Cardiac muscle cell (in vitro differentiated cells and primary cell): ENCODE results near the gene KCNQ1. TPM values are rescaled to one million over a fixed set of nuclear protein-coding genes. Genes with fewer than 3 reads are reported as not detected.

Experiments
- DNase-seq, 2 donors: peaks; one replicate each; pipeline versions ENCODE4 v3.0.0 to v3.0.0-alpha.2; 2010 to 2017; ENCODE audit warnings: low read depth in 1 of 2, low spot score in 1 of 2
- H3K27ac ChIP-seq: fragments of 200-600 bp; sonication (generic); 2 replicates; pipeline ENCODE4 v1.5.1; 2016
- H3K27me3 ChIP-seq: fragments of 200-600 bp; sonication (generic); 2 replicates; pipeline ENCODE4 v1.6.0; 2016; ENCODE audit warnings: control low read depth
- H3K36me3 ChIP-seq: fragments of 200-600 bp; sonication (generic); 2 replicates; pipeline ENCODE4 v1.5.1; 2016; ENCODE audit warnings: control low read depth
- H3K4me1 ChIP-seq: fragments of 200-600 bp; sonication (generic); 2 replicates; pipeline ENCODE4 v1.8.1; 2017; ENCODE audit warnings: low read depth, mild to moderate bottlenecking, mixed run types
- H3K4me3 ChIP-seq: fragments of 200-600 bp; sonication (generic); 2 replicates; pipeline ENCODE4 v1.5.1; 2016; ENCODE audit warnings: mild to moderate bottlenecking
- H3K9me3 ChIP-seq: fragments of 200-600 bp; sonication (generic); 2 replicates; pipeline ENCODE4 v1.5.1; 2017; ENCODE audit warnings: low read depth, mild to moderate bottlenecking, control low read depth
- polyA plus RNA-seq: library from polyadenylated mRNA; unstranded; fragments of >200 nt; fragmentation: Nextera tagmentation; extraction: Ambion mirVana; gene quantifications from 2 replicates; pipeline ENCODE4 v1.2.1, GENCODE V29; 2016
- total RNA-seq: library from RNA; depleted of rRNA; stranded (reverse); fragments of >200 nt; gene quantifications from 2 replicates; pipeline ENCODE4 v1.2.3, GENCODE V29; 2016
- TF ChIP-seq, protein P1 (sequence below): IDR thresholded peaks from 2 replicates; pipeline ENCODE4 v1.5.1; 2012; ENCODE audit warnings: low read depth, mild to moderate bottlenecking, low read length

KCNQ1 gene
- total and polyA plus RNA-seq, 2 experiments from 2014 or later, result 13.9 to 18.6 TPM

DNA sequence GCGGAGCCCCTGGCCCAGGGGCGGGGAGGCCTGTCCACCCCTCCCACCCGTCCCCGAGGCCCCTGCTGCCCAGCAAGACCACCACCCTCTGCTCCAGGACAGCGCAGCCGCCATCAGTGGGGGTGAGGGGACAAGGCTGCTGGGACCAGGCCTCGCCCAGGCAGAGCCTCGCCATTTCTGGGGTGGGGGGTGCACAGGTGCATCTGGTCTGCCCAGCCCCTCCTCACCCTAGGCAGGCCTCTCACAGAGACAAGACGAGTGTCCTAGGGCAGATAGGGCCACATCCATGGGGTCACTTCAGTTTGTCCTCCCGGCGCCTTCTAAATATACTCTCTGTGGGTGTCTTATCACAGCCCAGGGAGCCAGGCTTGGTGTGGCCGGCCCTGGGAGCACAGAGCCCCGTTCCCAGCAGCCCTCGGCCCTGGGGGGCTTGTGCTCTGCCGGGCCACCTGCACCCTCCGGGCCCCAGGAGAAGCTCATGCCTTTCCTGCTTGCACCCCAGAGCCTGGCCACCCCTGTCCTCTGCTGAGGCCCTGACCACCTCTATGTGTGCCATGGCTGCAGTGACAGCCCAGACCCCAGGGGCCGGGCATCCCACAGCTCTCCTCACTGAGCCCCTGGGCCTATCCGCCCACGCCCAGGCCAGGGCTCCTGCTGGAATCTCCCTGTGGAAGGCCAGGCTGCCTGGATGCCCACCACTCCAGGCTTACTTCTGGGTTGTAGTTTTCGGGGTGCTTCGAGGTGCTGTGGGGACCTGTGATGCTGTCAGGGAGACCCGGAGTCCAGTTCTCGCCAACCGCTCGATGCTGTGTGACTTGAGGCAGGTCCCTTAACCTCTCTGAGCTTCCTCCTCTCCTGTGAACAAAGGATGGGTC is 70.8 kb downstream of the KCNQ1 start:
- TF ChIP-seq, protein P1, sequence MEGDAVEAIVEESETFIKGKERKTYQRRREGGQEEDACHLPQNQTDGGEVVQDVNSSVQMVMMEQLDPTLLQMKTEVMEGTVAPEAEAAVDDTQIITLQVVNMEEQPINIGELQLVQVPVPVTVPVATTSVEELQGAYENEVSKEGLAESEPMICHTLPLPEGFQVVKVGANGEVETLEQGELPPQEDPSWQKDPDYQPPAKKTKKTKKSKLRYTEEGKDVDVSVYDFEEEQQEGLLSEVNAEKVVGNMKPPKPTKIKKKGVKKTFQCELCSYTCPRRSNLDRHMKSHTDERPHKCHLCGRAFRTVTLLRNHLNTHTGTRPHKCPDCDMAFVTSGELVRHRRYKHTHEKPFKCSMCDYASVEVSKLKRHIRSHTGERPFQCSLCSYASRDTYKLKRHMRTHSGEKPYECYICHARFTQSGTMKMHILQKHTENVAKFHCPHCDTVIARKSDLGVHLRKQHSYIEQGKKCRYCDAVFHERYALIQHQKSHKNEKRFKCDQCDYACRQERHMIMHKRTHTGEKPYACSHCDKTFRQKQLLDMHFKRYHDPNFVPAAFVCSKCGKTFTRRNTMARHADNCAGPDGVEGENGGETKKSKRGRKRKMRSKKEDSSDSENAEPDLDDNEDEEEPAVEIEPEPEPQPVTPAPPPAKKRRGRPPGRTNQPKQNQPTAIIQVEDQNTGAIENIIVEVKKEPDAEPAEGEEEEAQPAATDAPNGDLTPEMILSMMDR, result no peak
- no peaks in the 10 kb centered on the region for H3K36me3 ChIP-seq
- H3K27ac ChIP-seq, result no peak overlapping the region
- H3K4me1 ChIP-seq, result peaks cover 5% of the 10 kb centered on the region
- H3K27me3 ChIP-seq, result peaks cover 13% of the 10 kb centered on the region
- no peak overlapping the region for H3K4me3 ChIP-seq
- no peak for DNase-seq
- no peaks in the 10 kb centered on the region for H3K9me3 ChIP-seq

DNA sequence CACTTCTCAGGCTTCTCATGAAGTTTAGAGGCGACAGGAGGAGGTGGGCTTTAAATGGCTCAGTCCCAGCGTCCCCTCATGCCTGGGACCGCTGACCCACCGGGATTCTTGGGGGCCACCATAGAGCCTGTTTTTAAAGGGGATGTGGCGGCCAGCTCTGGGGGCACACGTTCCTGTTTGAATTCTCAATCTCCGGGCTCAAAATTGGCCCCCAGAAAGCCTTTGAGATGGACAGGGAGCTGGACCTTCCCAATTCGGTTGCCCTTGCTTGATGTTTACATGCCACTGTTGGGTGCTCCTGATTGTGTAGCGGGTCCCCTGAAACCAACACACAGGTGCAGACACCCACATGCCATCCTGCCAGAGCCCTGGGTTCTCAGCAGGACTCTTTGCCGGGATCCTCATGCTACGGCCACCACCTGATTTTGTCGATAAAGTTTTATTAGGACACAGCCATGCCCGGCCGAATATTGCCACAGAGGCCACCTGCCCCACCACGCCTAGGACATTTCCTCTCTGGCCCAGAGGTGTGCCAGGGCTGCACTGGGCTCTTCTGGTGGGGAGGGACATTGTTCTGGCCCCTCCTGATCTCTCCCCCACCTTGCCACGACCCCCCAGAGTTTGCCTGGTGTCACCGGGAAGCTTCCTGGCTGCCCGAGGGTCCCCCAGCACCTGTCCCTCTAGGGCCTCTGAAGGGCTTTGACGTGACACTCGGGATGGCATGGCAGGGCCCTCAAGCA is 71.6 kb downstream of the KCNQ1 start:
- DNase-seq, result no peak

DNA sequence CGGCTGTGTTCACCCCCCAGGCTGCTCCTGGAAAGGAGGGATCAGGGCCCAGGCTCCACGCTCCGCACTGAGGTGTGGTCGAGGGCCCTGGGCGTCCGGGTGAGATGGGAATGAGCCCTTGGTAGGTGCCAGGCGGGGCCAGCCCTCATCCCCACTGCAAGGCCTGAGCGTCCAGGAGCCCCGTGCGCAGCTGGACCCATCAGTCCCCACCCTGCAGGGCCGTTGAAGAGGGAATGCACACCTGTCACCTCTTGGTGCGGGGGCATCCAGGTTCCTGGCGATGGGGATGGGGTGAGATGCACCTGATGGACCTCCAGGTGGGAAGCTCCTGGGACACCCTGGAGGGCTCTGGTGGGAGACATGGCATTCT is 72.2 kb downstream of the KCNQ1 start:
- H3K36me3 ChIP-seq, result no peaks in the 10 kb centered on the region
- no peak overlapping the region for H3K4me3 ChIP-seq
- no peaks in the 10 kb centered on the region for H3K9me3 ChIP-seq
- peaks cover 13% of the 10 kb centered on the region for H3K27me3 ChIP-seq
- H3K27ac ChIP-seq, result no peak overlapping the region
- DNase-seq, result no peak
- peaks cover 5% of the 10 kb centered on the region for H3K4me1 ChIP-seq
- TF ChIP-seq, protein P1, result no peak

More for the DNA sequence above, 71.6 kb downstream of the KCNQ1 start:
- TF ChIP-seq, protein P1, result no peak
- peaks cover 5% of the 10 kb centered on the region for H3K4me1 ChIP-seq
- H3K9me3 ChIP-seq, result no peaks in the 10 kb centered on the region
- no peak overlapping the region for H3K4me3 ChIP-seq
- H3K27ac ChIP-seq, result no peak overlapping the region
- H3K36me3 ChIP-seq, result no peaks in the 10 kb centered on the region
- H3K27me3 ChIP-seq, result peaks cover 13% of the 10 kb centered on the region

DNA sequence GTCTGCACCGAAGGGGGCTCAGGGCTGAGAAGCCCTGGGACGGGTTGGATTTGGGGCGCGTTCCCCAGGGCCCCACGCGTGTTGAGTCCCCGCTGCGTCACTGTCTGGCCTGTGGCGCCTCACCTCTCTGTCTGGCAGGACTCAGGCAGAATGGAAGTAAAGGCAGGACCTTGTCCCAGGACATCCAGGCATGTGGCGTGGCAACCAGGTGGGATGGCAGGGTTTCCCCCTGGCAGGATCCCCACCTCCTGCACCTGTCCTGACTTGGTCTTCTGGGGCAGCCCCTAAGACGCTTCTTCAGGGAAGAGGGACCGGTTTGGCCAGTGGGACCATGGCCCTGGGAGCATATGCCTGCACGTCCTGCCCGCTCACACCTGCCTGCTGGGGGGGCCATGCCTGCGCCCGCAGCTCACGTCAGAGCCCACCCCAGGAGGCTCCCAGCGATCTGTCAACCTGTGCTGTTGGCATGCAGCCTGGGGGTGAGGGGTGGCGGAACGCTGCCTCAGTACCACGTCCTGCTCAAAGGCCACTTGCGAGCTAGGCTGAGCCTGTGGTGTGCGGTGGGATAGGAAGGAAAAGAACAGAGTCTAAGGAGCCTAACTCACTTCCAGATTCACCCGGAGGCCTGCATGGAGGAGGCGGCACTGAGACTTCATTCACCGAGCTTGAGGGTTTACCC is 72.7 kb downstream of the KCNQ1 start:
- Histone ChIP-seq H3K27ac (no peak overlapping the region), H3K4me3 (no peak overlapping the region), H3K4me1 (peaks cover 5% of the 10 kb centered on the region), H3K9me3 (no peaks in the 10 kb centered on the region), H3K27me3 (peaks cover 13% of the 10 kb centered on the region), H3K36me3 (no peaks in the 10 kb centered on the region)
- TF ChIP-seq, protein P1, result no peak
- no peak for DNase-seq

DNA sequence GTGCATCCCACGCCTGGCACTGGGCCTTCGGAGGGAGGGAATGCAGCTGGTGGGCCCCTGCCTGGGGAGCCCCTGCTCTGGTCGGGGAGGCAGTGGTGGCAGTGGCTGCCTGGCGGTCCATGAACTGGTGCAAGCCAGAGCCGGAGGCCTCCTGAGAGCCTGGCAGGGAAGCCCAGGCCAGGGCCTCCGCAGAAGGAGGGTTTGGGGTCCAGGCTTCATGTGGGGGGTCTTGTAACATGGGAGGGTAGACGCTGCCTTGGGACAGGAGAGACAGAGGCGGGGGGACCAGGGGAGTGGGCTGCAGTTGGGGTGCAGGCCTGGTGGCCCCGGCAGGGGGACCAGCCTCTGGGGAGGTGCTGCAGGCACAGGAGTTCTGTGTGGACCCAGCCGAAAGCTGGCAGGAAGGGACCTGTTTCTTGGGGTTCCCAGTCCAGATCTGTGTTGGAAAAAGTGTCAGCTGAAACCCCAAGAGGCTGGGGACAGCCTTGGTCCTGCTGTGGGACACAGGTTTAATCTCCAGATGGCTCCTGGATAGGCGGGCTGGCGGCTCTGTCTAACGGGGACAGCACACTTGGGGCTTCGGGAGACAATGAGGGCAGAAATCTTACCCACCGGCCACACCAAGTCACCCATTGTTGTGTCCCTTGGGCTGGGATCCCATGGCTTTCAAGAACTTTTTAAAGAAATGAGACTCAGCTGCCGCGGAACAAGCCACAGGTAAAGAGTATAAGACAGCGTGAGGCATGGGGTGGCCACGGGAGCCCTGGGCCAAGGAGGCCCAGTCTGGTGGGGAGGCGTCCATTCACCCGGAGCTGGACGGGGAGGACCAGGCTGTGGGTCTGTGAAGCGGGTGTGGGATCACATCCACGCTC is 73.5 kb downstream of the KCNQ1 start:
- H3K9me3 ChIP-seq, result no peaks in the 10 kb centered on the region
- H3K27ac ChIP-seq, result no peak overlapping the region
- H3K27me3 ChIP-seq, result peaks cover 11% of the 10 kb centered on the region
- no peak for DNase-seq
- H3K4me1 ChIP-seq, result peaks cover 5% of the 10 kb centered on the region
- TF ChIP-seq, protein P1, result no peak
- H3K36me3 ChIP-seq, result no peaks in the 10 kb centered on the region
- H3K4me3 ChIP-seq, result no peak overlapping the region
